Raji (cell line): ENCODE measurements around the gene ZNF417.

ENCODE experiments used
- POLR2A ChIP-seq: IDR thresholded peaks from 2 replicates; pipeline ENCODE4 v1.6.1; 2011; ENCODE audit warnings: low read depth, low read length, control low read depth; ENCODE audit not compliant: insufficient read depth

ZNF417 gene

GRCh38 chr19:57916168-57916995, at the start of gene ZNF417:
TSS of gene ZNF417 (minus strand) at chr19:57916592. CDS start at chr19:57916411, 181 bp downstream.
- peak; percentile 63 for TF ChIP-seq POLR2A

GRCh38 chr19:57964761-57965160, 48.4 kb upstream of the ZNF417 start:
- TF ChIP-seq POLR2A = no peak

- no peak for TF ChIP-seq POLR2A
Observed at GRCh38 chr19:57961785-57962184, 45.4 kb upstream of the ZNF417 start.

- no peak for TF ChIP-seq POLR2A
Observed at GRCh38 chr19:57954996-57955395, 38.6 kb upstream of the ZNF417 start.

GRCh38 chr19:57949702-57950101, 33.3 kb upstream of the ZNF417 start:
- TF ChIP-seq POLR2A = no peak

GRCh38 chr19:57949296-57949695, 32.9 kb upstream of the ZNF417 start:
- TF ChIP-seq POLR2A = no peak

GRCh38 chr19:57947419-57948134, 31.2 kb upstream of the ZNF417 start, which contains the start of gene ZNF256:
TSS of gene ZNF256 (minus strand) at chr19:57947706. CDS start at chr19:57947474, 232 bp downstream.
- TF ChIP-seq POLR2A = no peak

- no peak for TF ChIP-seq POLR2A
Observed at GRCh38 chr19:57947088-57947418, 30.7 kb upstream of the ZNF417 start.

- no peak for TF ChIP-seq POLR2A
Observed at GRCh38 chr19:57946316-57946715, 29.9 kb upstream of the ZNF417 start.

- TF ChIP-seq POLR2A = no peak
Observed at GRCh38 chr19:57941593-57941992, 25.2 kb upstream of the ZNF417 start.

GRCh38 chr19:57935731-57936130, 19.3 kb upstream of the ZNF417 start:
- no peak for TF ChIP-seq POLR2A

- no peak for TF ChIP-seq POLR2A
Observed at GRCh38 chr19:57934820-57935665, 18.7 kb upstream of the ZNF417 start, which contains the start of gene ZNF418. TSS of gene ZNF418 (minus strand) at chr19:57935402. CDS start at chr19:57933822, 1,580 bp downstream.

GRCh38 chr19:57927587-57927986, 11.2 kb upstream of the ZNF417 start:
- TF ChIP-seq POLR2A = no peak

GRCh38 chr19:57914531-57914930, 1.9 kb downstream of the ZNF417 start:
- TF ChIP-seq POLR2A = no peak

- TF ChIP-seq POLR2A = no peak
Observed at GRCh38 chr19:57907394-57907793, 9.0 kb downstream of the ZNF417 start.
